ENCODE measurements around the gene ELMO1.
A peak's percentile ranks its signal among the peaks of the same experiment; 100 is the strongest.

The ELMO1 gene

GRCh38 chr7:37052705-37053104 lies 396.0 kb downstream of the ELMO1 start:
- DNase-seq (ENCODE audit: low spot score), result no peak

DNA sequence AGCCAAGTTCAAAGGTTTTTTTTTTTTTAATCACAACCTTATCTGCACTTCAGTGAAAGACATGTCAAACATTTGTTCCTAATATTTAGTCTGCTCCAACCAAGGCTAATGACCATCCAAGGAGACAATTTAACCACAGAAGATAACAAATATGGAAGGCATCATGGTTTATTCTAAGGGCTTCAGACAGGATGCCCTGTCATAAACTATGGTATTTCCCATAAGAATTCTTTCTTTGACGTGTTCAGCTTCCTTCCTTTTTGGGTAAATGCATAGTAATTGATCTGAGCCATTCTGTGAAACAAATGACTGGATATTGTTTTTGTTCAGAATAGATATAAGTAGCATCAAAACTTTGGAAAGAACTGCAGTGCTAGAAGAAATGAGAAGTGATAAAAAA lies 397.9 kb downstream of the ELMO1 start:
- DNase-seq (ENCODE audit: low spot score), result no peak

GRCh38 chr7:37048674-37049073 lies 400.0 kb downstream of the ELMO1 start:
- DNase-seq (ENCODE audit: low spot score), result no peak

- DNase-seq (ENCODE audit: low spot score), result no peak
These were observed 401.4 kb downstream of the ELMO1 start for GRCh38 chr7:37047260-37047659.

DNA sequence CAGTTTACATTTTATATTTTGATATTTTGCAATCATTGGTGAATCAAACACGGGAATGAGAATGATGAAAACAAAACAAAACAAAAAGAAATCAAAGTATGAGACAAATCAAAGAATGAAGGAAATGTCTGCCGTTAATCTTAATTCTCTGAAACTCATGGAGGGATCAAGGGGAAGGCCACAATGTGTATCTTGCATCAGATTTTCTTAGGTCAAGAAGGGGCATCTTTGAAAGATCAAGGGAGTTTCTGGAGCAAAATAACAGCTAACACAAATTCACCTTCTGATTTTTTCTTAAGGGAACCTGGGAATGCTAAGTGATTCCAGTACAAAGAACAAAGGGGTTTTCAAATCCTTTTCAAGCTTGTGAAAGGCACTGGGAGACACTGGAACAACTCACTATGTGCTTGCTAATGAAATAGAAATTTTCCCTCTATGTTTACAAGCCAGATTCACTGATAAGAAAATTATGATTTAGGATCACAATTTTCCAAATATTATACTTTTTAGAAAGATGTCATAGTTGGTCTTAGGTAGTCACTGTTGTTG lies 402.1 kb downstream of the ELMO1 start:
- DNase-seq (ENCODE audit: low spot score), result no peak

DNA sequence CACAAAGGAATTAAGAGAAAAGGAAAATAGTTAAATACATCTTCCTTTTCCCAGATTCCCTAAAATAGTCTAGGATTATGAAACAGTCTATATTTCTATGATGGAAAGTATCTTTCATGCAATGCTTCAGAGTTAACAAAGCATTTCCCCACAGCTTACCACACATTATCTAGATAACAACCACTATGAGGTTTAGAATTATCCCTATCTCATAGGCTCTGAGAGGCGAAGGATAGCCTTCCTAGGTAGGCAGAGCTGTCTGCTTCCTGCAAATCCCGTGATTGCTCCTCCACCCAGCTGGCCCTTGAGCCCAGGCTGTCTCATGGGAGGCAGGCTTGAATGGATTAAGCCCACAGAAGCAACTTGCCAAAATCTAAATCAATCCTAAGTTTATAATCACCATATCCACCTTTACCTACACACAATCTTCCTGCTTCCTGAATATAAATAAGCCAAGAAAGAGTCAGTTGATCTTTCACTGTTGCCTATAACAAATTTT lies 402.9 kb downstream of the ELMO1 start:
- no peak for DNase-seq (ENCODE audit: low spot score)

GRCh38 chr7:37041461-37041860 lies 407.2 kb downstream of the ELMO1 start:
- DNase-seq (ENCODE audit: low spot score), result no peak

- no peak for DNase-seq (ENCODE audit: low spot score)
These were observed 408.3 kb downstream of the ELMO1 start for GRCh38 chr7:37040330-37040729.

DNA sequence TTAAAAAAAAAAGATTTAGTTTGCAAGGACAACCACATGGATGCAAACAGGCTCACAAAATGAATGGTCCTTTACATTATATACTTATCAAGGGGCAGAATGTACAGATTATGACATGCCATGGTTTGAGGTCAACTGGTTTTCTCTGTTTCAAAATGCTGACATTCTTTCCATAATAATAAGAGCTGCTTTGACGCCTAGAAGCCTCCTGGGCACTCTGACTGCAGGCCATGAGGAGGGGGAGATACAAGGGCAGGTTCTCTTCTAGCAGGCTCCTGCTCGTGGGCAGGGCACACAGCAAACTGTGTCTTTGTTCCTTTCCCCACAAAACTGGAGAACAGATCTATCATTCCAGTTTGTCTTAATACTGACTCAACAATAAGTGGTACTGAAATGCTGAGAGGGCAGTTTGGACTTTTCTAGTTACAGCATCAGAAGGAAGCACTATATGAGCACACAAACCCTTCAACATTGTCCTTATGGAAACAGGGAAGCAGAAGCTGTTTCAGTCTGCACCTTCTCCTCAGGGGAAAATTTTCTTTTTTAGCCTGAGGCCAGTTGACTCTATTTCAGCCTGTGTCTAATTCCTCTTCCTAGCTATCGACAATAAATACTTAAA lies 409.4 kb downstream of the ELMO1 start:
- no peak for DNase-seq (ENCODE audit: low spot score)

DNA sequence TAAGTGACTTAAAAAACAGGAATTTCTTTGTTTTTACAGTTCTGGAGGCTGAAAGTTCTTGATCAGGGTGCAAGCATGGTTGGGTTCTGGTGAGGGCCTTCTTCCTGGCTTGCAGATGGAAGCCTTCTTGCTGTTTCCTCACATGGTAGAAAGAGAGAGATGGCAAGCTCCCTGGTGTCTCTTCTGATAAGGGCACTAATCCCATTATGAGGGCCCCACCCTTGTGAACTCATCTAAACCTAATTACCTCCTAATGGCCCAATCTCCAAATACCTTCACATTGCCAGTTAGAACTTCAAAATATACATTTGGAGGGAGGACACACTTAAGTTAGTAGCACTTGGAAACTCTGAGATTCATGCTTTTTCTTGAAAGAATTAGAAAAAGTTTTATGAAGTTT lies 410.0 kb downstream of the ELMO1 start:
- no peak for DNase-seq (ENCODE audit: low spot score)

- DNase-seq (ENCODE audit: low spot score), result no peak
These were observed 411.4 kb downstream of the ELMO1 start for GRCh38 chr7:37037286-37037685.

DNA sequence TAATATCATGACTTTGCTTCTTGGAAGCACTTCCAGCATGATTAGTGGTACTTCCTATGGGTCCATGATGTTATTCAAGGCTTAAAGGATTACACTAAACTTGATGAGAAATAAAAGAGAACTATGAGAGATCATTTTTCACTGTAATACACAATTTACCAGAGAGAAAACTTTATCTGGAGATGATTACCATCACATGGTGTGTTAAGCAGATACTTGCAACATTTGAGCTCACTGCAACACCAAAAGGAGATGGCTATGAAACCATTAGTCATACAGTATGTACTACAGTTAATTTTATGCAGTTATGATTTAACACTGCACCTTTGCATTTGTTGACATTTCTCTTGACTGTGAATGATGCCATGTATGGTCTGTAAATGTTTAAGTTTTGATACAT lies 413.0 kb downstream of the ELMO1 start:
- DNase-seq (ENCODE audit: low spot score), result no peak

DNA sequence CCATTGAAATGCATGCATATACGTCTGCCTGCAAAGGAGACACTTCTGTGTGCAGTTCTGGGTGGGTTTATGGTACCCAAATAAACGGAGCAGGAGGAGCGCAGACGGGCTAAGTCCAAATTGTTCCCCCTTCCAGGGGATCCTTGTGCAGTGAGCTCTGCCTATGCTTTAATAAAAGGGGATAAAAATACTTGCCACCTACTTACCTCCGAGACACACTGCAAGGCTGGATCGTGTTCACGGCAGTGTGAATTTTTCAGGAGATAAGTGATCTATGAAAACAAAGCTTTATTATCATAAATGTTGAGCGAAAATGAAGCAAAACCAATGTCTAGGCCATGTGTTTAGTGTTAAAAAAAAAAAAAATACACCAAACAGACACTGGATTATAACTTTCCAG lies 415.5 kb downstream of the ELMO1 start:
- no peak for DNase-seq (ENCODE audit: low spot score)

- DNase-seq (ENCODE audit: low spot score), result no peak
These were observed 416.4 kb downstream of the ELMO1 start for GRCh38 chr7:37032258-37032601.

GRCh38 chr7:37031571-37032257 lies 416.9 kb downstream of the ELMO1 start:
- DNase-seq (ENCODE audit: low spot score), result peak; percentile 49

- DNase-seq (ENCODE audit: low spot score), result no peak
These were observed 419.7 kb downstream of the ELMO1 start for GRCh38 chr7:37028909-37029440.

GRCh38 chr7:37027557-37028341 lies 420.9 kb downstream of the ELMO1 start:
- DNase-seq (ENCODE audit: low spot score), result no peak

DNA sequence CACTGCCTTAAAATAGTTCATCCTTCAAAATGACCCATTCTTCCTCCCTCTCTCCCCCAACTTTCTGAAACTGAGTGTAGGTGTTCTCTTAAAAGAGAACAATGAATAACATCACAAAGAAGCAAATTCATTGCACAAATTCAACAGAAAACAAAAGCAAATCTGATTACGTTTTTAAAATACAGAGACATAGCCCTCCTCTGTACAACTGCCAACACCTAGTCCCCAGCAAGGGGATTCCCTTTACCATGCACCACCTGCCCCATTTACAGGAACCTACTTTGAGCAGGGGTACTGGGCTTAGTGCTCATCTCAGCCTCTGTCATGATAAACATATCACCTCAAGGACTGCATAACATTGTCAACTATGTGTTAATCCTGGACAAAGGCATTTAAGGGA lies 421.6 kb downstream of the ELMO1 start:
- DNase-seq (ENCODE audit: low spot score), result no peak

GRCh38 chr7:37018954-37019353 lies 429.7 kb downstream of the ELMO1 start:
- no peak for DNase-seq (ENCODE audit: low spot score)

GRCh38 chr7:37016064-37016878 lies 432.4 kb downstream of the ELMO1 start:
- DNase-seq (ENCODE audit: low spot score), result no peak

- DNase-seq (ENCODE audit: low spot score), result no peak
These were observed 433.2 kb downstream of the ELMO1 start for GRCh38 chr7:37015353-37016034.
